ENCODE results near the gene TMEM132D. TPM values are rescaled to one million over a fixed set of nuclear protein-coding genes. Genes with fewer than 3 reads are reported as not detected.

Gene TMEM132D
- total and polyA plus RNA-seq, 2 of the 8 experiments (the other 6 are each of a cell fraction or from before 2014, with no cell fraction given): 3.5 to 10.1 TPM

DNA sequence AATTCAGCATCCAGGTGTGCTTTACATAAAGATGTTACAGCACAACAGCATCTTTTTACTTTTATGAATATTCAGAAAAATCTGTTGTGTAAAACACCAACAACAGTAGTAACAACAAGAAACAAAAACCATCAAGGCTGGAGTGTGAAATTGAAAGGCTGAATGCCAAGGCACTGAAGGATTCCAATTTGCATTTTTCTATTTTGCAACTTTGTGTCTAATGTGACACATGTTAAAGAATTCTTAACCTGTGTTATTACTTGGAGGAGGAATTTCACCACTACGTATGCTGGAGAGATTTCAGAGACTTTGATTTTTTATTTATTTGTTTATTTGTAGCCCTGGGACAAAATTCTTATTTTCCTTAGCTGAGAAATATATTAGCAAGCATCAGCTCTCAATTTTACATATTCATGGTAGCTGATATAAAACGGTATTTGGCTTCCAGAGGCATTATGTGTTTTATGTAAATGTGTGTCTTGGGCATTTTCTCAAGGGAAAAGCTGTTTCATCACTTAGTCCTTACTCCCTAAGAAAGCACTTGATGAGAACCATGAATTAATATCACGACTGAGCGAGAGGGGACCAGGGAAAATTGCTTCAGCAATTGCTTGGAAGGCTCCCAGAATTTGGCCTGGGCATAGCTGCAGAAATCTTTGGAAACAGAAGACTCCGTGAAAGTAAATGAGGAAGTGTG is 475.4 kb downstream of the TMEM132D start:
- DNase-seq (ENCODE audit: low read depth in 1 of 2, low spot score in 2 of 2) (no peak), FAIRE-seq (no peak)
- 92% methylated on average over 5 of the region's 5 CpGs; no CpG with 5 or more reads in 1 of the 2 experiments for WGBS, 2 experiments (ENCODE audit: extremely low coverage in 1 of 2, insufficient coverage in 1 of 2, insufficient read length in 1 of 2, insufficient replicate concordance in 2 of 2, low coverage in 1 of 2, low lambda C conversion rate in 2 of 2, missing lambda C conversion rate in 1 of 2)
- H4K5ac ChIP-seq (ENCODE audit: insufficient read length, low read depth, low read length): no peak overlapping the region
- no peak overlapping the region for H2BK12ac ChIP-seq (ENCODE audit: low read depth, low read length)
- H3K79me1 ChIP-seq (ENCODE audit: low read depth, low read length): no peaks in the 10 kb centered on the region
- no peaks in the 10 kb centered on the region for H3K79me2 ChIP-seq (ENCODE audit: control insufficient read depth in 1 of 2, insufficient read depth in 2 of 2, low read length in 2 of 2)
- no peak overlapping the region for H3K23ac ChIP-seq (ENCODE audit: insufficient read length)
- no peak overlapping the region for H2BK20ac ChIP-seq (ENCODE audit: low read length)
- no peak overlapping the region for H4K91ac ChIP-seq (replicated peaks; ENCODE audit: insufficient read length, low read length)
- H3K27me3 ChIP-seq (replicated peaks in 1 of 4; ENCODE audit: control insufficient read depth in 3 of 4, extremely low read depth in 1 of 4, insufficient read depth in 3 of 4, low read length in 3 of 4): no peaks in the 10 kb centered on the region
- H3K9me3 ChIP-seq (ENCODE audit: insufficient read depth in 2 of 2, low read depth in 1 of 2, low read length in 1 of 2): no peaks in the 10 kb centered on the region
- H3K9ac ChIP-seq (replicated peaks in 1 of 4; ENCODE audit: extremely low read depth in 1 of 4, low read depth in 3 of 4, low read length in 3 of 4): no peak overlapping the region
- POLR2A ChIA-PET (ENCODE audit: partially characterized antibody): no interaction called here
- no peak overlapping the region for H2BK5ac ChIP-seq (ENCODE audit: low read depth, low read length)
- no peaks in the 10 kb centered on the region for H3K36me3 ChIP-seq (ENCODE audit: control insufficient read depth in 2 of 4, insufficient read depth in 4 of 4, low read length in 3 of 4)
- peaks cover 5% of the 10 kb centered on the region; the same call in 1 of the 2 replicates for H3K23me2 ChIP-seq (ENCODE audit: low read depth, low read length)
- H2BK15ac ChIP-seq (ENCODE audit: low read length): no peak overlapping the region
- no peak overlapping the region for H3K4me2 ChIP-seq (ENCODE audit: insufficient read depth in 1 of 2, low read depth in 2 of 2, low read length in 2 of 2)
- no peak overlapping the region for H3K18ac ChIP-seq (ENCODE audit: extremely low read depth, low read length)
- peaks cover 0 to 3% of the 10 kb centered on the region in 2 experiments for H4K20me1 ChIP-seq (replicated peaks in 1 of 2; ENCODE audit: control insufficient read depth in 1 of 2, insufficient read depth in 2 of 2, low read length in 2 of 2)
- H3K4ac ChIP-seq (replicated peaks; ENCODE audit: insufficient read length, low read depth, low read length): no peak overlapping the region
- H3K4me1 ChIP-seq (replicated peaks in 1 of 4; ENCODE audit: control insufficient read depth in 3 of 4, insufficient read depth in 4 of 4, low read length in 3 of 4): no peaks in the 10 kb centered on the region
- H2BK120ac ChIP-seq (replicated peaks; ENCODE audit: low read depth, low read length): no peak overlapping the region
- H3K27ac ChIP-seq (ENCODE audit: low read depth, low read length): no peak overlapping the region
- H3K4me3 ChIP-seq (ENCODE audit: extremely low read depth in 1 of 4, insufficient read depth in 2 of 4, low read depth in 3 of 4, low read length in 4 of 4): no peak overlapping the region
- H3K56ac ChIP-seq (replicated peaks; ENCODE audit: insufficient read length, low read depth, low read length): no peak overlapping the region
- no peak overlapping the region for H3K14ac ChIP-seq (ENCODE audit: insufficient read length)
- H2AK5ac ChIP-seq (ENCODE audit: low read depth, low read length): no peak overlapping the region
- H4K8ac ChIP-seq (ENCODE audit: extremely low read depth, insufficient read depth, low read length): no peak overlapping the region
- CTCF ChIA-PET (ENCODE audit: partially characterized antibody): no interaction called here
- H2AFZ ChIP-seq (ENCODE audit: low read length): no peak overlapping the region
- TF ChIP-seq RFX5 (IDR thresholded peaks at IDR 0.05; ENCODE audit: borderline replicate concordance, low read depth, low read length) (no peak), YY1 (IDR thresholded peaks at IDR 0.05; ENCODE audit: low read depth, low read length) (no peak), BACH1 (IDR thresholded peaks at IDR 0.05; ENCODE audit: low read length) (no peak), SIN3A (conservative IDR thresholded peaks at IDR 0.05 in 1 of 2, IDR thresholded peaks at IDR 0.05 in 1 of 2; ENCODE audit: low read depth in 1 of 2, low read length in 2 of 2) (no peak), GTF2F1 (IDR thresholded peaks at IDR 0.05; ENCODE audit: borderline replicate concordance, low read depth, low read length) (no peak), KDM1A (IDR thresholded peaks at IDR 0.05; ENCODE audit: borderline replicate concordance, low read length) (no peak), RAD21 (IDR thresholded peaks at IDR 0.05 in 1 of 2, conservative IDR thresholded peaks at IDR 0.05 in 1 of 2; ENCODE audit: low read depth in 2 of 2, low read length in 2 of 2) (no peak)
- TF ChIP-seq, protein P1, sequence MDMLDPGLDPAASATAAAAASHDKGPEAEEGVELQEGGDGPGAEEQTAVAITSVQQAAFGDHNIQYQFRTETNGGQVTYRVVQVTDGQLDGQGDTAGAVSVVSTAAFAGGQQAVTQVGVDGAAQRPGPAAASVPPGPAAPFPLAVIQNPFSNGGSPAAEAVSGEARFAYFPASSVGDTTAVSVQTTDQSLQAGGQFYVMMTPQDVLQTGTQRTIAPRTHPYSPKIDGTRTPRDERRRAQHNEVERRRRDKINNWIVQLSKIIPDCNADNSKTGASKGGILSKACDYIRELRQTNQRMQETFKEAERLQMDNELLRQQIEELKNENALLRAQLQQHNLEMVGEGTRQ (IDR thresholded peaks at IDR 0.05; ENCODE audit: low read length): no peak
- TF ChIP-seq, protein P2, sequence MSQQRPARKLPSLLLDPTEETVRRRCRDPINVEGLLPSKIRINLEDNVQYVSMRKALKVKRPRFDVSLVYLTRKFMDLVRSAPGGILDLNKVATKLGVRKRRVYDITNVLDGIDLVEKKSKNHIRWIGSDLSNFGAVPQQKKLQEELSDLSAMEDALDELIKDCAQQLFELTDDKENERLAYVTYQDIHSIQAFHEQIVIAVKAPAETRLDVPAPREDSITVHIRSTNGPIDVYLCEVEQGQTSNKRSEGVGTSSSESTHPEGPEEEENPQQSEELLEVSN (IDR thresholded peaks at IDR 0.05): no peak
- TF ChIP-seq, protein P3, sequence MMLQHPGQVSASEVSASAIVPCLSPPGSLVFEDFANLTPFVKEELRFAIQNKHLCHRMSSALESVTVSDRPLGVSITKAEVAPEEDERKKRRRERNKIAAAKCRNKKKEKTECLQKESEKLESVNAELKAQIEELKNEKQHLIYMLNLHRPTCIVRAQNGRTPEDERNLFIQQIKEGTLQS (IDR thresholded peaks at IDR 0.05; ENCODE audit: insufficient read depth, low read depth, low read length): no peak

All from H1 (cell line).